NOMO-1 treated with dmso at 0.1 percent for 144 hours (cell line): Measurements from ENCODE around the gene ELOVL4.
A peak's percentile ranks its signal among the peaks of the same experiment; 100 is the strongest.

Experiments
- DNase-seq: peaks from one replicate; lab custom pipeline; 2025; ENCODE audit not compliant: unreplicated experiment; lab: John Stamatoyannopoulos, UW

Gene ELOVL4

GRCh38 chr6:79947191-79948186, at the start of gene ELOVL4:
Gene ELOVL4, minus strand, starts transcription at chr6:79947553. Its CDS starts 274 bp downstream, at chr6:79947279.
- no peak for DNase-seq

- DNase-seq = no peak
Measured at GRCh38 chr6:79993911-79994309, 46.6 kb upstream of the ELOVL4 start.

- DNase-seq = no peak
Measured at GRCh38 chr6:79993012-79993910, 45.9 kb upstream of the ELOVL4 start.

- no peak for DNase-seq
Measured at GRCh38 chr6:79989641-79990040, 42.3 kb upstream of the ELOVL4 start.

GRCh38 chr6:79985128-79985527, 37.8 kb upstream of the ELOVL4 start:
- no peak for DNase-seq

- DNase-seq = no peak
Measured at GRCh38 chr6:79984261-79984660, 36.9 kb upstream of the ELOVL4 start.

GRCh38 chr6:79981652-79982051, 34.3 kb upstream of the ELOVL4 start:
- DNase-seq = no peak

GRCh38 chr6:79971193-79971592, 23.8 kb upstream of the ELOVL4 start:
- DNase-seq = no peak

- DNase-seq = no peak
Measured at GRCh38 chr6:79969784-79970183, 22.4 kb upstream of the ELOVL4 start.

GRCh38 chr6:79967178-79967577, 19.8 kb upstream of the ELOVL4 start:
- DNase-seq = no peak

GRCh38 chr6:79964607-79965081, 17.3 kb upstream of the ELOVL4 start:
- DNase-seq = no peak

GRCh38 chr6:79954849-79955248, 7.5 kb upstream of the ELOVL4 start:
- DNase-seq = no peak

GRCh38 chr6:79949233-79949632, 1.9 kb upstream of the ELOVL4 start:
- peak; percentile 6 for DNase-seq

- no peak for DNase-seq
Measured at GRCh38 chr6:79946272-79947190, 822 bp downstream of the ELOVL4 start.

- DNase-seq = no peak
Measured at GRCh38 chr6:79943133-79943532, 4.2 kb downstream of the ELOVL4 start.

GRCh38 chr6:79941489-79942151, 5.7 kb downstream of the ELOVL4 start:
- DNase-seq = no peak

- DNase-seq = no peak
Measured at GRCh38 chr6:79928478-79928998, 18.8 kb downstream of the ELOVL4 start.

- no peak for DNase-seq
Measured at GRCh38 chr6:79927758-79928157, 19.6 kb downstream of the ELOVL4 start.

GRCh38 chr6:79923270-79923669, 24.1 kb downstream of the ELOVL4 start:
- DNase-seq = no peak

GRCh38 chr6:79922018-79922417, 25.3 kb downstream of the ELOVL4 start:
- DNase-seq = no peak
